K562 (cell line): Measurements from ENCODE around the gene ETV2. TPM values are rescaled to one million over a fixed set of nuclear protein-coding genes. Genes with fewer than 3 reads are reported as not detected.

Experiments used
- ARID4B ChIP-seq: sonication (generic); formaldehyde crosslinking; IDR thresholded peaks from 2 replicates; pipeline ENCODE4 v1.8.0; 2022; ENCODE audit warnings: mild to moderate bottlenecking, missing genetic modification reagents
- BRCA1 ChIP-seq, 2 experiments: fragments of 450-650 bp in 1 of 2; sonication (generic) in 1 of 2; formaldehyde crosslinking in 1 of 2; IDR thresholded peaks; 2 replicates each; pipeline versions ENCODE4 v1.5.0 to v1.6.1; 2017 to 2020; ENCODE audit warnings: mild to moderate bottlenecking in 1 of 2, missing genetic modification reagents in 1 of 2
- CGGBP1 ChIP-seq: fragments of 250-450 bp; sonication (Bioruptor Pico); IDR thresholded peaks from 2 replicates; pipeline ENCODE4 v1.9.0; 2021; ENCODE audit warnings: mild to moderate bottlenecking
- EHMT2 ChIP-seq: fragments of 450-650 bp; IDR thresholded peaks from 2 replicates; pipeline ENCODE4 v1.6.1; 2018; ENCODE audit warnings: antibody characterized with exemption
- FOXA3 ChIP-seq, 2 experiments: fragments of 450-650 bp in 1 of 2; sonication (generic) in 1 of 2; formaldehyde crosslinking; IDR thresholded peaks in 1 of 2; conservative IDR thresholded peaks in 1 of 2; 2 replicates each; pipeline versions ENCODE4 v1.4.0 to v1.8.0; 2020 to 2022; ENCODE audit warnings: mild to moderate bottlenecking in 2 of 2, missing genetic modification reagents in 1 of 2
- HDGF ChIP-seq: fragments of 450-650 bp; IDR thresholded peaks from 2 replicates; pipeline ENCODE4 v1.6.1; 2016
- L3MBTL2 ChIP-seq: fragments of 450-650 bp; IDR thresholded peaks from 2 replicates; pipeline ENCODE4 v1.6.1; 2016; ENCODE audit warnings: mild to moderate bottlenecking, moderate library complexity
- MBD1 ChIP-seq: fragments of 250-450 bp; sonication (Bioruptor Pico); IDR thresholded peaks from 2 replicates; pipeline ENCODE4 v1.8.0; 2022; ENCODE audit warnings: inconsistent platforms
- NFE2L1 ChIP-seq: fragments of 450-650 bp; IDR thresholded peaks from 2 replicates; pipeline ENCODE4 v1.6.1; 2016; ENCODE audit warnings: missing genetic modification characterization, low read depth, mild to moderate bottlenecking, missing compliant biosample characterization, moderate library complexity, borderline replicate concordance
- ZFP91 ChIP-seq: sonication (generic); formaldehyde crosslinking; IDR thresholded peaks from 2 replicates; pipeline ENCODE4 v1.8.0; 2022; ENCODE audit warnings: mild to moderate bottlenecking, missing genetic modification reagents
- ZNF740 ChIP-seq, 3 experiments: fragments of 200-800 bp in 1 of 3; sonication (Bioruptor generic) in 1 of 3; sonication (generic) in 1 of 3; formaldehyde crosslinking in 1 of 3; IDR thresholded peaks; 2 replicates each; pipeline versions ENCODE4 v1.6.1 to v1.8.0; 2016 to 2022; ENCODE audit warnings: mild to moderate bottlenecking in 2 of 3, missing compliant biosample characterization in 2 of 3, missing genetic modification characterization in 2 of 3, missing genetic modification reagents in 1 of 3
- polyA plus RNA-seq, 8 experiments: library from polyadenylated mRNA; depleted of rRNA in 4 of 8; stranded (reverse) in 5 of 8; unstranded in 3 of 8; fragments of >200 nt; fragmentation: Nextera tagmentation in 2 of 8; fragmentation: Illumina TruSeq in 1 of 8; extraction: Ambion mirVana in 2 of 8; extraction: Trizol in 1 of 8; gene quantifications; 2 replicates each; pipeline versions ENCODE4 v1.2.1 to v1.2.3, GENCODE V29; 2011 to 2014; ENCODE audit warnings: inconsistent platforms in 1 of 8, missing spikeins in 1 of 8
- total RNA-seq, 7 experiments: library from RNA; depleted of rRNA in 6 of 7; stranded (reverse); fragments of >200 nt in 6 of 7; fragmentation: Illumina TruSeq in 2 of 7; extraction: Trizol in 2 of 7; gene quantifications; 2 replicates each; pipeline versions ENCODE4 v1.2.1 to v1.2.3, GENCODE V29; 2011 to 2021; ENCODE audit warnings: low replicate concordance in 1 of 7

Gene ETV2
- total and polyA plus RNA-seq, 9 of the 15 experiments (the other 6 are each of a cell fraction or from before 2014, with no cell fraction given) = 0.11 to 3.7 (median 0.55) TPM

DNA sequence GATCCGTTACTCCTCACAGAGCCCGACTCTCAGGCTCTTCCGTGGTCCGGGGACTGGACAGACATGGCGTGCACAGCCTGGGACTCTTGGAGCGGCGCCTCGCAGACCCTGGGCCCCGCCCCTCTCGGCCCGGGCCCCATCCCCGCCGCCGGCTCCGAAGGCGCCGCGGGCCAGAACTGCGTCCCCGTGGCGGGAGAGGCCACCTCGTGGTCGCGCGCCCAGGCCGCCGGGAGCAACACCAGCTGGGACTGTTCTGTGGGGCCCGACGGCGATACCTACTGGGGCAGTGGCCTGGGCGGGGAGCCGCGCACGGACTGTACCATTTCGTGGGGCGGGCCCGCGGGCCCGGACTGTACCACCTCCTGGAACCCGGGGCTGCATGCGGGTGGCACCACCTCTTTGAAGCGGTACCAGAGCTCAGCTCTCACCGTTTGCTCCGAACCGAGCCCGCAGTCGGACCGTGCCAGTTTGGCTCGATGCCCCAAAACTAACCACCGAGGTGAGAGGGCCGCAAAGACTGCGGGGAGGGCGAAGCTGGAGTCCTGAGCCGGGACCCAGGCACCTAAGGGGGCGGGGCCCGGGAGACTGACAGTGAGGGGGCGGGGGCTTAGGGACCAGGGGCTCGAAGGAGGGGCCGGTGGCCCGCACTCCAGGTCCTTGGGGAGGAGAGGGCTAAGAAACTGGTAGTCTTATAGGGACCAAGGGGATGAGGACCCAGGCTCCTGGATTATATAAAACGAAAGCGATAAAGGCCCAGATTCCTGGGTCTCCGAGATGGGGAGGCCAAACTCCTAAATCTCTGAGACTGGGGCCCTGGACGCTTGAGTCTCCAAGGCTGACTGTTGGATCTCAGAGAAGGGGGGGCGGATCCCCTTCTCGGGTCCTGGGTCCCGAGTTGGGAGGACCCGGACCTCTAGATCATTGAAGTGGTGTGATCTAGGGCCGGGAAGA is 2.0 kb downstream of the ETV2 start (continued):
- TF ChIP-seq ZFP91 (CRISPR knock-in tag) (peak; percentile 77; the same call in 1 of the 2 replicates), MBD1 (CRISPR knock-in tag) (no peak), ARID4B (CRISPR knock-in tag) (peak; percentile 96), FOXA3 (CRISPR knock-in tag; conservative IDR thresholded peaks at IDR 0.05 in 1 of 2, IDR thresholded peaks at IDR 0.05 in 1 of 2) (peak in 1 of 2 experiments; percentile 82; a peak in 1 of 4 replicates), L3MBTL2 (peak; percentile 99), BRCA1 (IDR thresholded peaks at IDR 0.05) (no peak), BRCA1 (CRISPR knock-in tag; IDR thresholded peaks at IDR 0.05) (no peak), HDGF (no peak), EHMT2 (no peak), NFE2L1 (tag) (no peak), ZNF740 (CRISPR knock-in tag; IDR thresholded peaks at IDR 0.05) (no peak), ZNF740 (tag; IDR thresholded peaks at IDR 0.05) (no peak), CGGBP1 (CRISPR knock-in tag) (no peak)
